ENCODE measurements around the gene GALNT1. TPM values are rescaled to one million over a fixed set of nuclear protein-coding genes. Genes with fewer than 3 reads are reported as not detected.

GALNT1 gene
- total and polyA plus RNA-seq, 2 donors (not counting 1 experiment from before 2014, with no cell fraction given) = 7.5 to 51.3 TPM

DNA sequence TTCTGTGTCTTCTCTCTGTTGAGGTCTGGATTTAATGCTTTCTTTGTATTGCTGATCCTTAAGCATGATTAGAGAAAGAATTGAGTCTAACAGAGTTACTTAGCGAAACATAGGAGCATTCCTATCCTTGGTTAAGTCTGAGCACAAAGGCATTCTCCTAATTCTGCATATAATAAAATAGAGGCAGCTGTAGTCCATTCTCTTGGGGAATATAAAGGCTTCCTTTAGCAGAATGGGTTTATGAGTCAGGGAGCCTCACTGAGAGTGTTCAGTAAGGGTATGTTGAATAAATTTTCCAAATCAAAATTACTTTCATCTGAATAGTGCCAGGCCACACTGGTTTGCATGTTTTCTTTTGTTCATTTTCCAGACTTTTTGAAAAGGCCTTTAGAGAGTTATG, 101.5 kb downstream of the GALNT1 start:
- H3K4me1 ChIP-seq (ENCODE audit: control insufficient read depth in 2 of 2, insufficient read depth in 2 of 2, low read length in 2 of 2) = no peaks in the 10 kb centered on the region
- no peak overlapping the region for H3K4me3 Mint-ChIP-seq
- DNase-seq (no peak), ATAC-seq (ENCODE audit: low read depth) (no peak)
- CTCF ChIA-PET = interaction anchor here (0.7 kb wide), 1 partner anchor 288 kb away, joined by 4 read pairs; no protein-coding TSS in a partner anchor
- no peaks in the 10 kb centered on the region for H3K27me3 ChIP-seq (replicated peaks in 1 of 4; ENCODE audit: control extremely low read depth in 1 of 4, control insufficient read depth in 3 of 4, insufficient read depth in 4 of 4, low read length in 3 of 4)
- no peak overlapping the region for H3K4me2 ChIP-seq (replicated peaks; ENCODE audit: low read depth, low read length, poor library complexity, severe bottlenecking)
- H3K36me3 ChIP-seq (replicated peaks in 1 of 2; ENCODE audit: control extremely low read depth in 1 of 2, control insufficient read depth in 1 of 2, extremely low read depth in 1 of 2, insufficient read depth in 2 of 2, low read length in 1 of 2) = peaks cover 20 to 22% of the 10 kb centered on the region in 2 experiments
- no peaks in the 10 kb centered on the region for H3K9me3 ChIP-seq (ENCODE audit: control extremely low read depth in 1 of 3, control insufficient read depth in 2 of 3, insufficient read depth in 1 of 3, low read length in 2 of 3)
- H3K9ac ChIP-seq (ENCODE audit: low read length) = no peak overlapping the region
- H2AFZ ChIP-seq (ENCODE audit: insufficient read depth, low read depth, low read length, poor library complexity, severe bottlenecking) = no peak overlapping the region
- no CpG with 5 or more reads among the region's 1 CpG for WGBS (ENCODE audit: insufficient coverage)
- H3K27me3 Mint-ChIP-seq = no peaks in the 10 kb centered on the region
- no peak overlapping the region for H3K27ac ChIP-seq (ENCODE audit: low read length in 2 of 2)
- no peaks in the 10 kb centered on the region for H3K79me2 ChIP-seq (ENCODE audit: control insufficient read depth, insufficient read depth, low read length)
- POLR2A ChIA-PET = no interaction called here
- no peaks in the 10 kb centered on the region for H4K20me1 ChIP-seq (ENCODE audit: control insufficient read depth, insufficient read depth, low read length, poor library complexity, severe bottlenecking)
- H3K9me3 Mint-ChIP-seq (ENCODE audit: insufficient read depth) = no peaks in the 10 kb centered on the region
- no peak overlapping the region for H3K27ac Mint-ChIP-seq
- no peak overlapping the region for H3K4me3 ChIP-seq (ENCODE audit: control extremely low read depth in 1 of 5, extremely low read depth in 1 of 5, insufficient read depth in 1 of 5, low read depth in 2 of 5, low read length in 4 of 5)
- no peaks in the 10 kb centered on the region for H3K4me1 Mint-ChIP-seq
- intact Hi-C loops (cut with micrococcal nuclease) = no loop called here
- TF ChIP-seq, protein P1, sequence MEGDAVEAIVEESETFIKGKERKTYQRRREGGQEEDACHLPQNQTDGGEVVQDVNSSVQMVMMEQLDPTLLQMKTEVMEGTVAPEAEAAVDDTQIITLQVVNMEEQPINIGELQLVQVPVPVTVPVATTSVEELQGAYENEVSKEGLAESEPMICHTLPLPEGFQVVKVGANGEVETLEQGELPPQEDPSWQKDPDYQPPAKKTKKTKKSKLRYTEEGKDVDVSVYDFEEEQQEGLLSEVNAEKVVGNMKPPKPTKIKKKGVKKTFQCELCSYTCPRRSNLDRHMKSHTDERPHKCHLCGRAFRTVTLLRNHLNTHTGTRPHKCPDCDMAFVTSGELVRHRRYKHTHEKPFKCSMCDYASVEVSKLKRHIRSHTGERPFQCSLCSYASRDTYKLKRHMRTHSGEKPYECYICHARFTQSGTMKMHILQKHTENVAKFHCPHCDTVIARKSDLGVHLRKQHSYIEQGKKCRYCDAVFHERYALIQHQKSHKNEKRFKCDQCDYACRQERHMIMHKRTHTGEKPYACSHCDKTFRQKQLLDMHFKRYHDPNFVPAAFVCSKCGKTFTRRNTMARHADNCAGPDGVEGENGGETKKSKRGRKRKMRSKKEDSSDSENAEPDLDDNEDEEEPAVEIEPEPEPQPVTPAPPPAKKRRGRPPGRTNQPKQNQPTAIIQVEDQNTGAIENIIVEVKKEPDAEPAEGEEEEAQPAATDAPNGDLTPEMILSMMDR (IDR thresholded peaks at IDR 0.05) = no peak
- no peak for TF ChIP-seq EZH2 (IDR thresholded peaks at IDR 0.05; ENCODE audit: borderline replicate concordance, insufficient read depth, low read depth, low read length, poor library complexity, severe bottlenecking)

DNA sequence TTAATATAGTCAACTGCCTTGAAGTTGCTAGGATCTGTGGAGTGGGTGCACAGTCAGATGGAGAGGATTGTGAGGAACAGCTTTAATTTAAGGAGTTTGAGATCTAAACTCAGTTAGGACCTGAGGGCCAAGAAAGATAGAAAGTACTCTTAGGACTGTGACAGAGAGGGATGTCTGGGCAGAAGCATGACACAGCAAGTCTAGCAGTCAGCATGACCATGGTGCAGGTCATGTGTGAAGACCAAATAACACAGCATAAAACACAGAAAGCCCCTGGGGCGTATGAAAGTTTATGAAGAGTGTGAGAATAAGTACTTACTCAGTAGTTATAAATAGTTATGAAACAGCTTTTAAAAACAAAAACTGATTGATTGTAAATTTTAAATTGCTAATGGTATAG, 107.2 kb downstream of the GALNT1 start:
- Histone ChIP-seq H3K4me2 (replicated peaks; ENCODE audit: low read depth, low read length, poor library complexity, severe bottlenecking) (no peak overlapping the region), H3K27ac (ENCODE audit: low read length in 2 of 2) (no peak overlapping the region), H3K27me3 (replicated peaks in 1 of 4; ENCODE audit: control extremely low read depth in 1 of 4, control insufficient read depth in 3 of 4, insufficient read depth in 4 of 4, low read length in 3 of 4) (no peaks in the 10 kb centered on the region), H3K4me3 (ENCODE audit: control extremely low read depth in 1 of 5, extremely low read depth in 1 of 5, insufficient read depth in 1 of 5, low read depth in 2 of 5, low read length in 4 of 5) (no peak overlapping the region), H3K79me2 (ENCODE audit: control insufficient read depth, insufficient read depth, low read length) (no peaks in the 10 kb centered on the region), H3K4me1 (ENCODE audit: control insufficient read depth in 2 of 2, insufficient read depth in 2 of 2, low read length in 2 of 2) (no peaks in the 10 kb centered on the region), H4K20me1 (ENCODE audit: control insufficient read depth, insufficient read depth, low read length, poor library complexity, severe bottlenecking) (no peaks in the 10 kb centered on the region), H3K9ac (ENCODE audit: low read length) (no peak overlapping the region), H2AFZ (ENCODE audit: insufficient read depth, low read depth, low read length, poor library complexity, severe bottlenecking) (no peak overlapping the region), H3K9me3 (ENCODE audit: control extremely low read depth in 1 of 3, control insufficient read depth in 2 of 3, insufficient read depth in 1 of 3, low read length in 2 of 3) (no peaks in the 10 kb centered on the region), H3K36me3 (replicated peaks in 1 of 2; ENCODE audit: control extremely low read depth in 1 of 2, control insufficient read depth in 1 of 2, extremely low read depth in 1 of 2, insufficient read depth in 2 of 2, low read length in 1 of 2) (peaks cover 13 to 37% of the 10 kb centered on the region in 2 experiments)
- POLR2A ChIA-PET = no interaction called here
- Mint-ChIP-seq H3K4me1 (no peaks in the 10 kb centered on the region), H3K27me3 (no peaks in the 10 kb centered on the region), H3K27ac (no peak overlapping the region), H3K9me3 (ENCODE audit: insufficient read depth) (no peaks in the 10 kb centered on the region), H3K4me3 (no peak overlapping the region)
- no CpG with 5 or more reads among the region's 1 CpG for WGBS (ENCODE audit: insufficient coverage)
- no peak for ATAC-seq (ENCODE audit: low read depth)
- no peak for TF ChIP-seq EZH2 (IDR thresholded peaks at IDR 0.05; ENCODE audit: borderline replicate concordance, insufficient read depth, low read depth, low read length, poor library complexity, severe bottlenecking)
- TF ChIP-seq, protein P1 (IDR thresholded peaks at IDR 0.05) = no peak
- DNase-seq = no peak
- intact Hi-C loops (cut with micrococcal nuclease) = no loop called here
- CTCF ChIA-PET = interaction anchor here (1.8 kb wide), 1 partner anchor 302 kb away, joined by 5 read pairs; no protein-coding TSS in a partner anchor
